Thymus (tissue), 11 donors: Measurements from ENCODE around the gene CNOT11. TPM values are rescaled to one million over a fixed set of nuclear protein-coding genes. Genes with fewer than 3 reads are reported as not detected.

Experiments
- DNase-seq, 9 donors: peaks; one replicate each; pipeline ENCODE4 v3.0.0-alpha.2; 2013; ENCODE audit warnings: low spot score in 9 of 9, low read depth in 6 of 9, missing footprints in 1 of 9
- H3K27ac ChIP-seq, 2 donors: one replicate each; pipeline ENCODE4 v1.5.1; 2013; ENCODE audit warnings: control low read depth in 1 of 2, low read depth in 1 of 2, low read length in 1 of 2, mild to moderate bottlenecking in 1 of 2, moderate library complexity in 1 of 2
- H3K27me3 ChIP-seq, 2 donors: one replicate each; pipeline ENCODE4 v1.5.1; 2013; ENCODE audit warnings: low read length in 1 of 2; ENCODE audit not compliant: control insufficient read depth in 2 of 2, insufficient read depth in 1 of 2
- H3K36me3 ChIP-seq, 2 donors: one replicate each; pipeline ENCODE4 v1.5.1; 2013; ENCODE audit warnings: low read length in 1 of 2, mild to moderate bottlenecking in 1 of 2, moderate library complexity in 1 of 2; ENCODE audit not compliant: control insufficient read depth in 2 of 2, insufficient read depth in 2 of 2
- H3K4me1 ChIP-seq, 2 donors: one replicate each; pipeline ENCODE4 v1.5.1; 2013; ENCODE audit warnings: low read length in 2 of 2; ENCODE audit not compliant: control insufficient read depth in 2 of 2, insufficient read depth in 2 of 2
- H3K4me3 ChIP-seq, 2 donors: one replicate each; pipeline ENCODE4 v1.5.1; 2013; ENCODE audit warnings: low read length in 2 of 2, control low read depth in 1 of 2, mild to moderate bottlenecking in 1 of 2
- H3K9me3 ChIP-seq, 2 donors: one replicate each; pipeline ENCODE4 v1.5.1; 2013; ENCODE audit warnings: low read length in 1 of 2, mild to moderate bottlenecking in 1 of 2; ENCODE audit not compliant: control insufficient read depth in 2 of 2, insufficient read depth in 1 of 2
- WGBS: extraction: QIAGEN DNeasy Blood & Tissue Kit; methylation state at CpG from one replicate; pipeline ENCODE4 v1.1.7; 2013; 5-methylcytosine and 5-hydroxymethylcytosine counted together
- polyA plus RNA-seq: library from polyadenylated mRNA; stranded (reverse); fragments of 200-250 nt; gene quantifications from one replicate; pipeline ENCODE4 v1.2.3, GENCODE V29; 2013
- total RNA-seq: library from RNA; stranded (reverse); fragments of 120-200 nt; gene quantifications from one replicate; pipeline ENCODE4 v1.2.4, GENCODE V29; 2013
- donor health status: healthy.

CNOT11 gene
- total and polyA plus RNA-seq, 2 donors: 34.0 to 49.4 TPM

DNA sequence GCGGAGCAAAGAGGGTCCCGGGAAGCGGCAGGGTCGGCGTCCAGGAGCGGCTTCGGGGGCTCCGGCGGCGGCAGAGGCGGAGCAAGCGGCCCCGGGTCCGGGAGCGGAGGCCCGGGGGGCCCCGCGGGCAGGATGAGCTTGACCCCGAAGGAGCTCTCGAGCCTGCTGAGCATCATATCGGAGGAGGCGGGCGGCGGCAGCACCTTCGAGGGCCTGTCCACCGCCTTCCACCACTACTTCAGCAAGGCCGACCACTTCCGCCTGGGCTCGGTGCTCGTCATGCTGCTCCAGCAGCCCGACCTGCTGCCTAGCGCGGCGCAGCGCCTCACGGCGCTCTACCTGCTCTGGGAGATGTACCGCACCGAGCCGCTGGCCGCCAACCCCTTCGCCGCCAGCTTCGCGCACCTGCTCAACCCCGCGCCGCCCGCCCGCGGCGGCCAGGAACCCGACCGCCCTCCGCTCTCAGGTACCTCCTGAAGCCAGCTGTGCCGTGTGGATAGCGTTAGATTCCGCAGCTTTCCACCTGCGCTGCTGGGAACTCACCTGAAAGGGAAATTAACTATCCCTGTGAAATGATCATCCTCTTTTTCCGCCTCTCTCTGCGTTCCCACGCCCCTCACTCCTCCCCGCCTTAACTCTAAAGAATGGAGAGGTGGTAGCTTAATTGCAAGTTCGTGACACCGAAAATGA, 472 bp downstream of the CNOT11 start:
- under 1% methylated on average over 65 of the region's 65 CpGs for WGBS
- DNase-seq: peak; percentile 43 to 86 (median 63)
- Histone ChIP-seq H3K4me3 (peak overlapping the region; percentile 81 to 99), H3K4me1 (peaks cover 14 to 23% of the 10 kb centered on the region in 2 donors), H3K27me3 (no peaks in the 10 kb centered on the region), H3K36me3 (peaks cover 9 to 15% of the 10 kb centered on the region in 2 donors), H3K9me3 (no peaks in the 10 kb centered on the region), H3K27ac (peak overlapping the region; percentile 90 to 99)

DNA sequence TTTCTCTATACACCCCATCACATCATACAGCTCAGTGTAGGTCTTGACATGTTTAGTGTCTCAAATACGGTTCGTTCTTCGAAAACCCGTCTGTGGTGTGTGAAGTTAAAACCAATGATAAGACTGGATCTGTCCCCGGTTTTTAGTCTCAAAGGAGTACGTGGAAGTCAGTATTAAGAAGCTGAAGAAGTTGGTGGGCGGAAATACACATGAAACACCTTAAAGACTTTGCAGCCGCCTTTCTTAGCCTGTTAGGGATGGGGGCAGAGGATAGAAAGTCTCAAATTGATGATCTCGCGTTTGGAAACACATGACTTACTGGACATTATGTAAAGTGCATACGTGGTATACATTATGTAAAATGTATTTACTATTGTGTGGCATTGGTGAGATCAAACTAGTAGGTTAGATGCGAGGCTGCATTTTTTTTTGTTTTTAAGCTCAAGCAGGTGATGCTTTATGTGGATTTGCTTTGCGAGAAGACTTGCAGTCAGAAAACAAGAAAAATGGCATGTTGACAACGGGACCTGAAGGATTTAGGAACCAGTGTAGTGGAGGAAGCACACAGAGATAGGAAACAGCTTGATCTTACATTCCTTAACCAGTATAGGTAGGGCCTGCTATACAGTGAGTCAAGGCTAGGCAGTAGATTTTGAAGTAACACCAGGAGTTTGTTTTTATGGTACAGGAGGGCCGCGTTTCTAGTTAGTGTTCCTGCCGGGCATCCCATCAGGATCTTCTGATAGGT, 1.2 kb downstream of the CNOT11 start:
- Histone ChIP-seq H3K4me1 (peaks cover 14 to 23% of the 10 kb centered on the region in 2 donors), H3K36me3 (peaks cover 14 to 19% of the 10 kb centered on the region in 2 donors), H3K9me3 (no peaks in the 10 kb centered on the region), H3K27ac (peak overlapping the region in 1 of 2 donors; percentile 90), H3K27me3 (no peaks in the 10 kb centered on the region), H3K4me3 (peak overlapping the region; percentile 81 to 99)
- peak in 5 of 9 donors; percentile 8 to 58 (median 26) for DNase-seq
- WGBS: 33% methylated on average over 17 of the region's 17 CpGs

DNA sequence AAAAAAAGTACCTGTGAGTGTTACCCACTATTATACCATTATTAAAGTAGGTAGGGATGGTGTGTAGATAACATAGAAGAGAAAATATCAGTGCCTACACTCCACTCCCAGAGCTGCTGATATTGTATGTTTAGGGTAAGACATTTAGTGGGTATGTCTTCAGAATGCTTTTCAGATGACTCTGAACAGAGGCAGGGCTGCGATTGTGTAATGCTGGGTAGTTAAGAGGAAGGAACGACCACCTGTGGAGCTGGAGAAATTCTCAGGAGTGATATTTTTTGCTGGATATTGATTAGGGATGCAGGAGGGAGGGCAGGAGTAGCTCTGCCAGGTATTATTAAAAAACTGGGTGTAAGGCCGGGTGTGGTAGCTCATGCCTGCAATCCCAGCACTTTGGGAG, 2.8 kb downstream of the CNOT11 start:
- H3K27ac ChIP-seq: no peak overlapping the region
- 99% methylated on average over 3 of the region's 3 CpGs for WGBS
- no peak overlapping the region for H3K4me3 ChIP-seq
- H3K9me3 ChIP-seq: no peaks in the 10 kb centered on the region
- no peaks in the 10 kb centered on the region for H3K27me3 ChIP-seq
- DNase-seq: no peak
- peaks cover 20 to 27% of the 10 kb centered on the region in 2 donors for H3K36me3 ChIP-seq
- H3K4me1 ChIP-seq: peaks cover 14 to 23% of the 10 kb centered on the region in 2 donors

DNA sequence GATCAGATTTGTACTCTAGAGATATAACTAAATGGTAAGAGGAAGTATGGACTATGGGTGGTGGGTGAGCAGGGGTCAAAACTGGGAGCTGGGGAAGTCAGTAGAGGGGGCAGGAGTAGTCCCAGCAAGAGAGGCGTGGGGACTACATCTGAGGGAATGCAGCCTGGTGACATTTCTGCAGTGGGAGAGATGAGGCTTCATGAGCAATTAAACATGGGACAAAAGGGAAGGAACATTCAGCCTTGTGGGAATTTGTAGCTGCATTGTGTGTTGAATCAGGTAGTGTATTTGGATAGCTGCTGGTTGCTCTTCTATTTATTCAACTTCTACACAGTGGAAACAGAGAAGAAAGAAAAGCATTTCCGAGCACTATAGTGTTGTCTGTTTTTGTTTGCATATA, 3.6 kb downstream of the CNOT11 start:
- Histone ChIP-seq H3K27me3 (no peaks in the 10 kb centered on the region), H3K36me3 (peaks cover 24 to 30% of the 10 kb centered on the region in 2 donors), H3K27ac (no peak overlapping the region), H3K4me1 (peaks cover 14 to 23% of the 10 kb centered on the region in 2 donors), H3K9me3 (no peaks in the 10 kb centered on the region), H3K4me3 (no peak overlapping the region)
- WGBS: 99% methylated on average over 2 of the region's 2 CpGs
- no peak for DNase-seq

DNA sequence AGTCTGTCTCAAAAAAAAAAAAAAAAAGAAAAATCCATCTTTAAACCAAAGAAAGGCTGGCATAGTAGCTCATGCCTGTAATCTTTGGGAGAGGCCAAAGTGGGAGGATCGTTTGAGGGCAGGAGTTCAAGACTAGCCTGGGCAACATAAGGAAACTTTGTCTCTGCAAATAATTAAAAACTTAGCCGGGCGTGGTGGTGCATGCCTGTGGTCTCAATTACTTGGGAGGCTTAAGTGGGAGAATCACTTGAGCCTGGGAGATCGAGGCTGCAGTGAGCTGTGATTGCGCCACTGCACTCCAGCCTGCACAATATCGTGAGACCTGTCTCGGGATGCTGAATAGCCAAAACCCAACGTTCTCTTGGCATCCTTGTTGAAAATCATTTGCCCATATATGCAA, 6.1 kb downstream of the CNOT11 start:
- H3K9me3 ChIP-seq: no peaks in the 10 kb centered on the region
- no peak overlapping the region for H3K27ac ChIP-seq
- over 99% methylated on average over 8 of the region's 8 CpGs for WGBS
- no peak for DNase-seq
- no peaks in the 10 kb centered on the region for H3K27me3 ChIP-seq
- H3K4me1 ChIP-seq: peaks cover 7 to 10% of the 10 kb centered on the region in 2 donors
- peaks cover 41 to 52% of the 10 kb centered on the region in 2 donors for H3K36me3 ChIP-seq
- no peak overlapping the region for H3K4me3 ChIP-seq

DNA sequence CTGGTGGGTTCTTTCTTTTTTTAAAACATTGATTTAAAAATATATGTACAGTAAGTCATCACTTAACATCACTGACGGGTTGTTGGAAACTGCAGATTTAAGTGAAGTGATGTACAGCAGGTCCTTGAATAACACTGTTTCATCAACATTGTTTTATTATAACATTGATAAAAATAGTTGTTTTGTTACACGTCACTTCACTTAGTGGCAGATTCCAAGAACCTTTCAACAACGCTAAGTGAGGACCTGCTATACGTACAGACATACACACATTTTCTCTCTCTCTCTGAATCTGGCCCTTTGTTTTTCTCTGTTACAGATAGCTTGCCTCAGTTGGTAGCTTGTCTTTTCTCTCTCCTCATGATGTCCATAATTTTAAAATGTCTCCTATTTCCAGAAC, 9.5 kb downstream of the CNOT11 start:
- H3K9me3 ChIP-seq: no peaks in the 10 kb centered on the region
- no peak overlapping the region for H3K4me3 ChIP-seq
- peaks cover 57 to 83% of the 10 kb centered on the region in 2 donors for H3K36me3 ChIP-seq
- H3K27me3 ChIP-seq: no peaks in the 10 kb centered on the region
- DNase-seq: no peak
- no peak overlapping the region for H3K27ac ChIP-seq
- 98% methylated on average over 4 of the region's 4 CpGs for WGBS
- no peaks in the 10 kb centered on the region for H3K4me1 ChIP-seq

DNA sequence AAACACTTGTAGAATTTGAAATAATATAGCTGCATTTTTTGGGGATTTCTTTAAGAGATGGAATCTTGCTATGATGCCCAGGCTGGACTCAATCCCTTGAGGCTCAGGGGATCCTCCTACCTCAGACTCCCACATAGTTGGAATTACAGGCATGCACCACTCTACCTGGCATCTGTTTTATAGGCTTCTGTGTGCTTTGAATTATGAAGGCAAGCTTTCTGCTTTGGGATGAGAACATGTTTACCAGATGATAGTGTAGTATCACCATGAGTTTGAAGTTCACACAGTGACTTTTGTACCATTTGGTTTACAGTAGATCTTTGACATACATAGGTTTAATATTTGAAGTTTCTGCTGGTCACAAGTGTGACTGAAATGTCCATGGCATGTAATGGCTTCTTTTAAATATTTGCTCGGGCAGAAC, 10.7 kb downstream of the CNOT11 start:
- Histone ChIP-seq H3K4me1 (no peaks in the 10 kb centered on the region), H3K27ac (no peak overlapping the region), H3K9me3 (no peaks in the 10 kb centered on the region), H3K27me3 (no peaks in the 10 kb centered on the region), H3K36me3 (peaks cover 63 to 88% of the 10 kb centered on the region in 2 donors), H3K4me3 (no peak overlapping the region)
- DNase-seq: no peak
- WGBS: 96% methylated on average over 1 of the region's 1 CpG

DNA sequence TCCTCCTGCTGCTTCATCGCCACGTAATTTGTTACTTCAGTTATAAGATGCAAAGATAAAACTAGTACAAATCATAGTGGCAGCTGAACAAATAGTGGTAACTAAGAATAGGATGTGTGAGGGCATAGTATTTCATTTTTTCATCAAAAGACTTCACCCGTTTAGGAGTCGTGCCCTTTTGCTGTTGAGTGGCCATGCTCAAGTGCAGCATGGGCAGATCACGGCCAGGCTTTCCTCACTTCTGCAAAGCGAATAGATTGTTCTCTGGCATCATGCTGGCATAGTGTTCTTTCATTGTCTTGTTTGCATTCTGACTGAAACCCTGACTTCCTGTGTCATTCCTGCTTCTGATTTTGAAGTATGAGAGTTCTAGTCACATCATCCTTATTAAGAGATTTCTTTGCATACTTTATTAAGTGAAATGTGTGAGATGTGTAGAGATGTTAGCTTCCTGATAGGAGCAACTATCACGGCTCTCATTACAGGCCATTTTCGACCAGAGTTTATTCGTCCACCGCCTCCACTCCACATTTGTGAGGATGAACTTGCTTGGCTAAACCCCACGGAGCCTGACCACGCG, 11.8 kb downstream of the CNOT11 start:
- no peak for DNase-seq
- no peaks in the 10 kb centered on the region for H3K9me3 ChIP-seq
- H3K4me1 ChIP-seq: no peaks in the 10 kb centered on the region
- WGBS: 97% methylated on average over 13 of the region's 13 CpGs
- no peak overlapping the region for H3K27ac ChIP-seq
- H3K36me3 ChIP-seq: peaks cover 58 to 88% of the 10 kb centered on the region in 2 donors
- H3K4me3 ChIP-seq: no peak overlapping the region
- H3K27me3 ChIP-seq: no peaks in the 10 kb centered on the region
